GM18909 (cell line): ENCODE measurements around the gene ESR2.
"Not testable (repeated sequence)": the region's sequence is repeated elsewhere in the genome, so short reads cannot be mapped to it uniquely, and the experiment has no call there.

Experiments
- ATAC-seq: cut with Tn5 transposase; IDR thresholded peaks from one replicate; pipeline ENCODE4 v1.9.1; 2021; ENCODE audit warnings: mild to moderate bottlenecking; ENCODE audit not compliant: unreplicated experiment, poor library complexity

ESR2 gene

DNA sequence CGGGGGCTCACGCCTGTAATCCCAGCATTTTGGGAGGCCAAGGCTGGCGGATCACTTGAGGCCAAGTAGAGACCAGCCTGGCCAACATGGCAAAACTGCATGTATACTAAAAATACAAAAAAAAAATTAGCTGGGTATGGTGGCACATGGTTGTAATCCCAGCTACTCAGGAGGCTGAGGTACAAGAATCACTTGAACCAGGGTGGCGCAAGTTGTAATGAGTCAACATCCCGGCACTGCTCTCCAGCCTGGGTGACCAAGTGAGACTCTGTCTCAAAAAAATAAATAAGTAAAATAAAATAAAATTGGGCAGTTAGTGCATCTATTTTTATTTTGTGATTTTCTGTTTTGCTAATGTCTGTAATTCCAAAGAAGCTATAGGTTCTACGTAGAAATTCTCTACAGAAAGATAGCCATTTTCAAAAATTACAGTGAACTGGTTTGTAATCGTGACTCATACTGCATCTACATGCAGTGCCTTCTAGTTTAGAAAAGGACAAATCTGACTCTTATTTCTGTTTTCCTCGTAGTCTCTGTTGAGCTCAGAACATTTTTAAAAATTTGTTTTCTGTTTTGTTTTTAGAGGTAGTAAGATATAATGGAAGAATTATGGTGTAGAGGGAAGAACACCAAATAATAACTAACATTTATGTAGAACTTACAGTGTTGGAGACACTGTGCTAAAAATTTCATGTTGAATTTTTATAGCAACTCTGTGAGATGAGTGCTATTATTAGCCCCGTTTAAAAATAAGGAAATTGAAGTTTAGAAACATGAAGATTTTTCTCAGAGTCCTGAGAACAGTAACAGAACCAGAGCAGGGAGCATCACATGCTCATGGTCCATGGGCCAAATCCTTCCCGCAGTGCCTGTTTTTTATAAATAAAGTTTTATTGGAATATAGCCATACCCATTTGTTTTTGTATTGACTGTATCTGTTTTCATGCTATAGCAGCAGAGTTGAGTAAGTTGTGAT, 240.2 kb downstream of the ESR2 start:
- no peak for ATAC-seq

DNA sequence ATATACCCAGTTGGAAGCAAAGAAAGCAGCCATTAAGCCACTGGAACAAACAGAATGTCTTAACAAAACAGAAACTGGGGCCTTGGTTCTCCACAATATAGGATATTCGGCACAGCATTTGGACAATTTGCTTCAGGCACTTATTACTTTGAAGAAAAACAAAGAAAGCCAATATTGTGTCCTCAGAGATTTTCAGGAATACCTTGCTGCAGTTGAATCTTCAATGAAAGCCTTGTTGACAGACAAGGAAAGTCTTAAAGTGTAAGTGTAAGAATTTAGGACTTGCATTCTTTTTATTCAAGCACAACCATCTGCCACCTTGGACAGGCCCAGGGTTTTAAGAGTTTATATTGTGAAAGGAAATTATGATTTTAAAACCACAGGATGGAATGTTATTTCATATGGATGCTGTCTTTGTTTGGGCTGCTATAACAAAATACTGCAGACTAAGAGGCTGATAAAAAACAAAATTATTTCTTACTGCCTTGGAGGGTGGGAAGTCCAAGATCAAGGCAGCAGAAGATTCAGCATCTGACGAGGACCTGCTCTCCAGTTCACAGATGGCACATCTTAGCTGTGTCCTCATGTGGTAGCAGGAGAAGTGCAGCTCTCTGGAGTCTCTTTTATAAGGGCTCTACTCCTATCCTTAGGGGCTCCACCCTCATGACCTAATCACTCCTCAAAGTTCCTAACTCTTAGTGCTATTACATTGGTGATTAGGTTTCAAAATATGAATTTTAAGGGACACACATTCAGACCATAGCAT, 244.4 kb downstream of the ESR2 start:
- ATAC-seq, result no peak

DNA sequence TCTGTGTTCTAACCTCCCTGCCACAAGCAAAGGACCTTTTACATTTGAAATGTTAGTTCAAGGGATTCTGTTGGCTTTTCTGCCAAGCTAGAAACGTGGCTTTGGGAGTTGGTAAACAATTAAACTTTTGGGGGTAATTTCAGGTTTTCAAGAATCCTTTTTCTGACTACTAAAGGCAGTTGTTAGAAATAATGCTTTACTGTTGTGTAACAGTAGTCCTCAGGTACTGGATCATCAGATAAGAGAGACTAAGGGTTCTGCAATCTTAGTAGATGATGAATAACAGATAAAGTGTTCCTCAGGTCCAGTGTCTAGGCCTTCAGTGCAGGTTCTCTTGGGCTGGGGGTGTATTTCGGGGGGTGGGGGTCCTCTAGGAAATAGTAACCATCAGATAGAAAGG, 249.1 kb downstream of the ESR2 start:
- ATAC-seq, result no peak

- ATAC-seq, result not testable (repeated sequence)
These were observed 250.9 kb downstream of the ESR2 start for GRCh38 chr14:64043296-64043695.

GRCh38 chr14:64040044-64040443, 254.1 kb downstream of the ESR2 start:
- no peak for ATAC-seq

- ATAC-seq, result no peak
These were observed 255.2 kb downstream of the ESR2 start for GRCh38 chr14:64038841-64039542.

GRCh38 chr14:64037869-64038745, 256.1 kb downstream of the ESR2 start:
- not testable (repeated sequence) for ATAC-seq

- ATAC-seq, result no peak
These were observed 259.0 kb downstream of the ESR2 start for GRCh38 chr14:64035143-64035542.
